Stimulated activated CD8-positive, alpha-beta memory T cell treated with anti-CD3 and anti-CD28 coated beads, Interleukin-4, amount 100 ng/mL, for 24 hours (primary cell): ENCODE results near the gene TENM4.
"Not testable (repeated sequence)": the region's sequence is repeated elsewhere in the genome, so short reads cannot be mapped to it uniquely, and the experiment has no call there.

Source experiments
- DNase-seq: peaks from one replicate; pipeline ENCODE4 v3.0.0-alpha.2; 2020; ENCODE audit warnings: low read depth

TENM4 gene

GRCh38 chr11:79208126-79208525, 232.7 kb downstream of the TENM4 start:
- no peak for DNase-seq

GRCh38 chr11:79206951-79207350, 233.9 kb downstream of the TENM4 start:
- no peak for DNase-seq

DNA sequence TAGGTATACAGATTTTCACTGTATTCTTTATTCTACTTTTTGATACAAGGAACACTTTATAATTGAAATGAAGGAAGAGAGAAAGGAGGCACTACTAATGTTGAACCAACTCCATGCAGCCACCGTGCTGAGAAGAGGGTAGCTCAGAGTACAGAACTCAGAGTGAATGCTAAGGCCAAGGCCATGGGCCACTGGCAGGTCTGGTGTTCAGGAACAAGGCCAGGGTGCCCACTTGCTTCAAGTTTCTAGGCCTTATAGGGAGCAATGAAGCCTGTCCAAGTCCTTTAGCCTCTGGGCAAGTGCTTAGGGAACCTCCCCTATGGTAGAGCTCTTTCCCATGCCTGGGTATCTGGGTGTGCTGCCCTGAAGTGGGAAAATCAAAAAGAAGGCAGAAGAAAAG, 235.0 kb downstream of the TENM4 start:
- no peak for DNase-seq

DNA sequence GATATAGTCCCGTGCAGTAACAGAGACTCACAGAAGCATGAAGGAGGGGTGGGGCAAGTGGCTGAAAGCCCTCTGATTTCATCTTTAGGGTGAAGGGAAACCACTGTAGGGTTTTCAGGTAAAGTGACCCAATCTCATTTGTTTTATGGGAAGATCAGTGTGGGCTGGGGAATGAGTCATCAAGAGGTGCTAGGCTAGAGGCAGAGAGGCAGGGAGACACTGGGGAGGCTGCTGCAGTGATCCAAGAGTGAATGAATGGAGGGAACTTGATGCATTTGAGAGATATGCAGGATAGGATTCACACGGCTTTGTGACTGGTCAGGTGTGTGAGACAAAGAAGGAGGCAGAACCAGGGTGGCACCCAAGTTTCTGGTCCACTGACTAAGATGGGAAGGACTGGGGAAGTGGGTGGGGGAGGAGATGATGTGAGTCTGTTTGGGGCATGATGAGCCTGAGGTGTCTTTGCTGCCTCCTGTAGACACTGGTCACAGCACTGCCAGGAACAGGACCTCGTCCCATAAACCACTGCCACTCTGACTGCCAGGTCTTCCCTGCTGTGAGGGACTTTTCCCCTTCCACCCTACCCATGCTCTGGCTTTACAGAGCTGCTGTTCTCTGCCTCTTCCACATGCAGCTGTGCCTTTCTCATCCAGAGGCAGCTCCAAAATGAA, 239.0 kb downstream of the TENM4 start:
- no peak for DNase-seq

- DNase-seq: no peak
These were observed 240.3 kb downstream of the TENM4 start for GRCh38 chr11:79200398-79201070.

DNA sequence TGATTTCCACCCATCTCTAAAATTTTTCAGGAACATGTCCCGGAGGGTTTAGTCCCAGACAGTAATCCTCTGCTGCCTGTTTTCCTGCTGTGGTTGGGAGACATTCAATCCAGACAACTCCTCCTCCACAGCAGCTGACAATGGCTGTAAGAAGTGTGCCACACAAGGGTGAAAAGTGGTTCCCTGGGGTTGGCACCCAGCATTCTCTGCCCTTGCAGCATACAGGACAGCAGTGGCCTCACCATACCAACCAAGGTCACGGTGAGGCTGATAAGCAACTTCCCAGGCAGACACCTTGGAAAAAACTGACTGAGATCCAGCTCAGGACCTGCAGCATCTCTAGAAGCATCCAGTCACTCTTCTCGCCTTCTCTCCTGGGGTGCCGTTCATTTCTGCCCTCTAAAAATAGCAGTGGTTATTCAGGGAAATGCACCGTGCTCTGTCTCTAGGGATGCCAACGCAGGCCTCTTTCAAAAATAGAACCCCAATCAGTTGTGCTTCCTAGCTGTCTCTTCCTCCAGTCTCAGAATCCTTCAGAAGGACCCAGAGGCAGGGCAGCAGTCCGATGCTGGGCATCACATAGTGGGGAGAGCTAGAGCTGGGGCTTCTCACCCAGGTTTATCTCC, 241.0 kb downstream of the TENM4 start:
- DNase-seq: no peak

DNA sequence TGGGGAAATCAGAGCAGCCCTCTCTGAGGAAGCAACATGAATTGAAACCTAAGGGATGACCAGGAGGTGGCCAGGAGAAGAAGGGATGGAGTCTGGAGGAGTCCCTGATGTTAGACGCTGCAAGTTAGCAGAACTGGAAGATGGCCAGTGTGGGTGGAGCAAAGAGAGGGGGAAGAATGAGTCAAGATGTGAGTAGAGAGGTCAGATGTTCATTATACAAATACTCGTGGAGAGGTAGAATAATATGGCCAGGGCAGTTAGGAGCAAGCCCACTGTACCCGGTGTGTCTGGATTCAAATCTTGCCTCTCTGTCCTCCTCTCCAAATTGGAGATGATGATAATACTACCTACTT, 242.0 kb downstream of the TENM4 start:
- DNase-seq: no peak

GRCh38 chr11:79198203-79198897, 242.5 kb downstream of the TENM4 start:
- no peak for DNase-seq

- no peak for DNase-seq
These were observed 243.9 kb downstream of the TENM4 start for GRCh38 chr11:79196950-79197349.

GRCh38 chr11:79195209-79195608, 245.6 kb downstream of the TENM4 start:
- no peak for DNase-seq

GRCh38 chr11:79193663-79194310, 247.0 kb downstream of the TENM4 start:
- no peak for DNase-seq

DNA sequence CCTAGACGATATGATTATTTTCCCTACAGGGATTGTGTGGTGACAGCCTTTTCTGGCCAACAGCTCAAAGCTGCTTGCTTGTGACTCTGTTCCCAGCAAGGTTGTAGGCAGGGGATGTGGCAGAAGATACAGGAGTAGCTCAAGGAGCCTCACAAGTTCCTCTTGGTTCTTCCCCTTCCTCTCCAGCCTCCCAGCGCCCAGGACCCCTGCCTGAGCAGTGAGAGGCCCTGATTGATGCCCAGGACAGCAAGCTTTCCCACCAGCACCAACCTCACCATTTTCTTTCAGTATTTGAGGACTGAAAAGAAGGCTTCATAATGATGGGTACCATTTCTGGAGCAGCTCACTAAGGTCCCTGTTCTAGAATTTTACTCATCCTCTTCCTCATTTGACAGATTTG, 248.0 kb downstream of the TENM4 start:
- no peak for DNase-seq

DNA sequence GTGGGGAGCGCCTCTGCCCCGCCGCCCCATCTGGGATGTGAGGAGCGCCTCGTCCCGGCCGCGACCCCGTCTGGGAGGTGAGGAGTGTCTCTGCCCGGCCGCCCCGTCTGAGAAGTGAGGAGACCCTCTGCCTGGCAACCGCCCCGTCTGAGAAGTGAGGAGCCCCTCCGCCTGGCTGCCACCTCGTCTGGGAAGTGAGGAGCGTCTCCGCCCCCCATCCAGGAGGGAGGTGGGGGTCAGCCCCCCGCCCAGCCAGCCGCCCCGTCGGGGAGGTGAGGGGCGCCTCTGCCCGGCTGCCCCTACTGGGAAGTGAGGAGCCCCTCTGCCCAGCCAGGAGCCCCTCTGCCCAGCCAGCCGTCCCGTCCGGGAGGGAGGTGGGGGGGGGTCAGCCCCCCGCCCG, 249.1 kb downstream of the TENM4 start:
- not testable (repeated sequence) for DNase-seq

- DNase-seq: not testable (repeated sequence)
These were observed 250.3 kb downstream of the TENM4 start for GRCh38 chr11:79190553-79190952.

DNA sequence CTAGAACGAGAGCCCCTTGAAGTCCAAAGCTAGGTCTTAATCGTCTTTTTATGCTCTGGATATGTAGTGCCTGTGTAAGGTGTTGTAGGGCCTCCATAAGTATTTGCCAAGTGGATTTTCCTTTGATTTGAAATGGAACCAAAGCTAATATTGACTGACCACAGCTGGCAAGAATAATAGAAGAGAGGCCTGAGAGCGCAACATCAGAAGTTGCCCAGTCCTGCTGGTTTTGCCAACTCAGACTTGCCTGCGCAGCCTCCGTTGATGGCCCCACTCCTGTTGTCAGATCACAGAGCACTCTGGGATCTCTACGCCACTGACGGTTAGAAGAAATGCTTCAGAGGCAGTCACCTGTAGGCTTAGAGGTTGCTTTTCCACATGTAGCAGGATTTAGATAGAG, 251.2 kb downstream of the TENM4 start:
- no peak for DNase-seq

- DNase-seq: no peak
These were observed 251.8 kb downstream of the TENM4 start for GRCh38 chr11:79189055-79189454.

DNA sequence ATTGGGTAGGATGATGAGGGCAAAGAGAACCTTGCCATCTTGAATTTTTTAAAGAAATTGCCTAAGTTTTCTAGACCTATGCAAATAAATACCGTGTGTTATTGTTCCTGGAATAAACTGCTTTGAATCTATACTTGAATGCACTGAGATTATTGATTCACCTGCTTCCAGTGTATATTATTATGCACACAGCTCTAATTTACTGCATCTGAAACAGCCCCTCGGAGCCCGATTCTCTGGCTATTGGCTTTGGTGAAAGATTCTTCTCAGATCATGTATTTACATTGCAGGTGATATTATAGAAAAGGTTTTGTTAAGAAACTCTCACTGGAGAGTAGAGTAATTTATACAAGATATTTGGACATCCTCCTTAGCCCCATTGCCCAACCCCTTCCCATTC, 254.2 kb downstream of the TENM4 start:
- DNase-seq: no peak

- DNase-seq: no peak
These were observed 255.5 kb downstream of the TENM4 start for GRCh38 chr11:79185351-79185750.

- no peak for DNase-seq
These were observed 256.5 kb downstream of the TENM4 start for GRCh38 chr11:79184285-79184684.

DNA sequence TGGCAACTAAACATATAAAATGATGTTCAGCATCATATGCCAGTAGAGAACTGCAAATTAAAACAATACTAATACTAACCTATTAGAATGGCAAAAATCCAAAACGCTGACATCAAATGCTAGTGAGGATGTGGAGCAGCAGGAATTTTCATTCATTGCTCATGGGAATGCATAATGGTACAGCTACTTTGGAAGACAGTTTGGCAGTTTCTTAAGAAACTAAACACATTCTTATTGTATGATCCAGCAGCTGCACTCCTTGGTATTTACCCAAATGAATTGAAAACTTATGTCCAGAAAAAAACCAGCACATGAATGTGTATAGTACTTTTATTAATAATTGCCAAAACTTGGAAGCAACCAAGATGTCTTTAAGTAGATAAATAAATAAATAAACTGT, 258.0 kb downstream of the TENM4 start:
- DNase-seq: no peak

- no peak for DNase-seq
These were observed 261.7 kb downstream of the TENM4 start for GRCh38 chr11:79179087-79179486.
